ENCODE data around the gene ICAM2.

The ICAM2 gene

DNA sequence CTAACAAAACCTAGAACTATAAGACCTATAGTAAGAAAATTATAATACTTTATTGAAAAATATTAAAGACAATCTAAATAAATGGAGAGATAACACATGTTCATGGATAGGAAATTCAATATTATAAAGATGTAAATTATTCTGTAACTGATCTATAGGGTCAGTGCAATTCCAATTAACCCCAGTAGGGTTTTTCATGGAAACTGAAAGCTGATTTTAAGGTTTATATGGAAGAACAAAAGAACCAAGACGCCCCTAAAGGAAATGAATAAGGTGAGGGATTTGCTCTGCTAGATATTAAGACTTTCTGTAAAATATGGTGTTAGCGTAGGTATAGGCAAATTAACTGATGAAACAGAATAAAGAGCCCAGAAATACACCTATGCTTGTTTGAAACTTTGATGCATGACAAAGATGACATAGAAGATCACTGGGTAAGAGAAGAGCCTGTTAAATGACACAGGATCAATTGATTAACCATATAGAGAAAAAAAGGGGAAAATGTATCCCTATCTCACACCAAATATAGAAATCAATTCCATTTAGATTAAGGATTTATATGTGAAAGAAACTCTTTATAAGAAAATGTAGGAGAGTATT lies 3.0 kb downstream of the ICAM2 start:
- in situ Hi-C loops (cut with HindIII; ENCODE audit: low sequenced_read_pairs), result no loop called here
- DNase-seq (ENCODE audit: low read depth, low spot score), result no peak
- H3K4me3 ChIP-seq (ENCODE audit: low read depth, low read length), result no peak overlapping the region
- peak; percentile 17 for TF ChIP-seq CTCF (IDR thresholded peaks at IDR 0.05; ENCODE audit: low read depth, low read length)

DNA sequence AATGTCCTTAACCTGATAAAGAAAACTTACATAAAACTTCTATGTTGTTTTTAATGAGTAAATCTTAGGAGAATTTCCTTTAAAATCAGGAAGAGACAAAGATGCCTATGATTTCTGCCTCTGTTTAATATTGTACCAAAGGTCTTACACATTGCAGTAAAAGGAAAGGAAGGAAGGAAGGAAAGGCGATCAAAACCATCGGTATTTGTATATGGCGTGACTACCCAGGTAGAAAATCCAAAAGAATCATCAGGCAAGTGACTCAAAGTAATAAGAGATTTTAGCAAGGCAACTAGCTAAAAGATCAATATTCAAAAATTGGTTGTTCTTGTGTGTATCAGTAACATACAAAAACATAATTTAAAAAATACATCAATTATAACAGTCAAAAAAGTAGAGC lies 3.5 kb downstream of the ICAM2 start:
- no peak overlapping the region for H3K4me3 ChIP-seq (ENCODE audit: low read depth, low read length)
- in situ Hi-C loops (cut with HindIII; ENCODE audit: low sequenced_read_pairs), result no loop called here
- DNase-seq (ENCODE audit: low read depth, low spot score), result no peak
- no peak for TF ChIP-seq CTCF (IDR thresholded peaks at IDR 0.05; ENCODE audit: low read depth, low read length)

DNA sequence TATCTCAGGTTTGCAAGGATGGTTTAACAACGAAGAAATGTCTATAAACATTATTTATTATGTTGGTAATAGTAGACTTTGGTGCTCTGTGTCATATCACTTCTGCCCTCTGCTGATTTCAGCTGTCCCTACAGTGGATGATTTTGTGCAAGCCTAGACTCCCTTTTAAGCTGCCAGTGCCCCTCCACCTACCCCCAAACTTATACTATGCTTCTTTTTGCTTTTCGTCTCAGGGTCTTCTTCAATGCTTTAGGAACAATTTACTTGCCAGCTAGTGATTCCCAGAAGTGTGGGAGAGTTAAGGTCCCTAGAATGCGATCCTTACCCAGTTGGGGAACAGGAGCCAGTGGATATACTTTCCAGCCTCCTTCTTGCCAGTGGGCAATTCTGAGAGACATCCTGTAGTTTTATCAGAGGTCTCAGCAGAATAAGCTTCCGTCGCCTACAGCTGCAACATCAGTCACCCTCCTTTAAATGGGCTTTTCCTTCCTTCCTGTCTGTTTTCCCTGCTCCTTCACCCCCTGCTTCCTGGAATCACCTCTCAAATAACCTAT lies 4.1 kb downstream of the ICAM2 start:
- DNase-seq (ENCODE audit: low read depth, low spot score), result no peak

DNA sequence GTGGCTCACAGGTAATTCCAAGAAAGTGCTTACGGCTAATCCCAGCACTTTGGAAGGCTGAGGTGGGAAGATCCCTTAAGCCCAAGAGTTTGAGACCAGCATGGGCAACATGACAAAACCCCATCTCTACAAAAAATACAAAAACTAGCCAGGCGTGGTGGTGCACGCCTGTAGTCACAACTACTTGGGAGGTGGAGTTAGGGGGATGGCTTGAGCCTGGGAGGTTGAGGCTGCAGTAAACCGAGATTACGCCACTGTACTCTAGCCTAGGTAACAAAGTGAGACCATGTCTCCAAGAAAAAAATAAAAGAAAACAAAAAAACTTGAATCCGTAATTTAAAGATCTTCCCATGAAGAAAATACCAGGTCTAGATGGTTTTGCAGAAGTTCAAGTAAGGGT lies 5.0 kb downstream of the ICAM2 start:
- no peak for DNase-seq (ENCODE audit: low read depth, low spot score)
- TF ChIP-seq CTCF (IDR thresholded peaks at IDR 0.05; ENCODE audit: low read depth, low read length), result no peak
- H3K4me3 ChIP-seq (ENCODE audit: low read depth, low read length), result no peak overlapping the region
- in situ Hi-C loops (cut with HindIII; ENCODE audit: low sequenced_read_pairs), result no loop called here

More for the DNA sequence above, 4.1 kb downstream of the ICAM2 start:
- in situ Hi-C loops (cut with HindIII; ENCODE audit: low sequenced_read_pairs), result no loop called here
- H3K4me3 ChIP-seq (ENCODE audit: low read depth, low read length), result no peak overlapping the region
- TF ChIP-seq CTCF (IDR thresholded peaks at IDR 0.05; ENCODE audit: low read depth, low read length), result no peak

DNA sequence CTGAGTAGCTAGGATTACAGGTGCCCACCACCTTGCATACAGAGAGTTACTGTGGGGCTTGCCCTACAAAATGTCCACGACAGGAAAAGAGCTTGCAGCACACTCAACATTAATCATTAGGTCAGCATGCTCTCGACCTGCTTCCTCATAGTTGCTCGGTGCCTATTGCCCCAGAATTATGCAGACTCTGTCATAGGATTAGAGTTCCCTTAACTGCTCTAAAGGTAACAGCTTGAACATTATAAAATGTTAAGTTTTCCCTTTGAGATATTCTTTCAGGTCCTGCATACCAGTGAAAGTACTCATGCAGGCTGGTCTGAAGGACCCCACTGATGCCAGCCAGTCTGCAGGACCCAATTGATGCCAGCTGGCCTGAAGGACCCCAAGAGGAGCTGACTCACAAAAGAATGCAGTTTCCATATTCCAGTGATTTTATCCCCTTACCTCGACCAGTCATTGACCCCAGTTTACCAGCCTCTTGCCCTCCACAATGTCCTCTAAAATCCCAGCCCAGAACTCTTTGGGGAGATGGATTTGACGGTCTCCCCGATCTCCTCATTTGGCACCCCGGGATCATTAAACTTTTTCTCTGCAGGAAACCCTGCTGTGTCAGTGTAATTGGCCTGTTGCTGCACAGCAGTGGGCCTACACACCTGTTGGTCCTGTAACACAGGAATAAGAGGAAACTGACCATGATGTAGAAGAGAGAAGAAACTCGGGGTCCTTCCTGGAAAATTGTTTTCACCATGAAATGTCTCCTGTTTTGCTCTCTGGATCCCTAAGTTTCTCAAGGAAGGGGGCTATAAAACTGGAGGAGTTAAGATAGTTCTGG lies 10.6 kb downstream of the ICAM2 start:
- in situ Hi-C loops (cut with HindIII; ENCODE audit: low sequenced_read_pairs), result no loop called here
- no peak overlapping the region for H3K4me3 ChIP-seq (ENCODE audit: low read depth, low read length)
- no peak for DNase-seq (ENCODE audit: low read depth, low spot score)
- TF ChIP-seq CTCF (IDR thresholded peaks at IDR 0.05; ENCODE audit: low read depth, low read length), result no peak

DNA sequence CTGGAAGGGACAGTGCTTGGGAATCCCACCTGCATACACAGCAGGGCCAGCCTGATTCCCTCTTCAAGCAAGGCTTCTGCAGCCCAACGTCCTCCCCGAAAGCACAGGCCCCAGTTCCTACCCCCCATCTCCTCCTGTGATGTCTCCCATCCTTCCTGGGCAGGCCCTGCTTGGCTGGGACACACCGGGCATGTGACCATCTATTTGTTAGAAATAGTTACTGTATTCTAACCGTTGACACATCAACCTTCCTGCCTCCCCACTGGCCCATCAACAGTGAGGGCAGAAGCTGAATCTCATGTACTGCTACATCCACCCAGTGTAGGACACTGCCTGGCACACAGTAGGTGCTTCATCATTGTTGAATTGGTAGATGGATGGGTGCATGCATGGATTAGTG lies 11.6 kb downstream of the ICAM2 start:
- H3K4me3 ChIP-seq (ENCODE audit: low read depth, low read length), result no peak overlapping the region
- in situ Hi-C loops (cut with HindIII; ENCODE audit: low sequenced_read_pairs), result no loop called here
- TF ChIP-seq CTCF (IDR thresholded peaks at IDR 0.05; ENCODE audit: low read depth, low read length), result no peak
- no peak for DNase-seq (ENCODE audit: low read depth, low spot score)

Data from astrocyte of the spinal cord (primary cell).